Esophagus squamous epithelium (tissue), 4 donors: ENCODE measurements around the gene ADAMTS12.

Experiments used
- POLR2A ChIP-seq, 4 donors: fragments of 450-650 bp; IDR thresholded peaks; one replicate each; pipeline ENCODE4 v1.6.1; 2017; ENCODE audit warnings: antibody characterized with exemption in 4 of 4, mild to moderate bottlenecking in 4 of 4, moderate library complexity in 3 of 4
- TF ChIP-seq, protein P1 (sequence below), 6 experiments: fragments of 450-650 bp in 4 of 6; fragments of 200-600 bp in 2 of 6; sonication (generic) in 2 of 6; IDR thresholded peaks; one replicate each; pipeline ENCODE4 v1.5.1; 2016 to 2019; ENCODE audit warnings: antibody characterized with exemption in 6 of 6, mild to moderate bottlenecking in 4 of 6, moderate library complexity in 4 of 6

DNA sequence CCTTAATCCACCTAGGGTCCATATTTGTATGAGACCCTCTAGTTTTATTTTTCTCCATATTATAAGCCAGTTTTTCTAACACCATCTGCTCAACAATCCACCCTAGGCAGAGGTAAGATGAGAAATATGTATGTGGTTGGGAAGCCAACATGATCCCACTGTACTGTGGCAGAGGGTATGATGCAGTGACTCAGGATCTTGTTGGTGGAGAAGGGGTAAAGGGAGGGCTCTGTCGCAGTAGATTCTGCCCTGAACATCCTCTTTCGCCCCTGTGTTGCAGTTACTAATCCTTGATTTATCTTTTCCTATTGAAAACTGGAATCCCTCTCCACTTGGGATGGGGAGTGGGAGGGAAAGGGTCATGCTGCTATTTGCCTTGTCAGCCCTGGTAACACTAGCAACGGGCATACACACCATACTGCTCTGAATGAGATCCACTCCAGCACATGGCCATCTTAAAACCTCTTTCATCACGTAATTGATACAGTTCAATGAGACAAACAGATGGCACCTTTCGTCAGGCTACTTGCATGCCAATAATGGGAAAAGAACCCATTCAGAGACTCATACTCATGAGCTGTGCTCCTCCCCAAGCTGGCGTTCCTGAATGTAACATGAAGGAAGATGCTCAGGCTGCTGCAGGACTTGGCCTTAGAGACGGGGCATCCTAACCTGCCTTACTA is 63.0 kb downstream of the ADAMTS12 start:
- TF ChIP-seq, protein P1, sequence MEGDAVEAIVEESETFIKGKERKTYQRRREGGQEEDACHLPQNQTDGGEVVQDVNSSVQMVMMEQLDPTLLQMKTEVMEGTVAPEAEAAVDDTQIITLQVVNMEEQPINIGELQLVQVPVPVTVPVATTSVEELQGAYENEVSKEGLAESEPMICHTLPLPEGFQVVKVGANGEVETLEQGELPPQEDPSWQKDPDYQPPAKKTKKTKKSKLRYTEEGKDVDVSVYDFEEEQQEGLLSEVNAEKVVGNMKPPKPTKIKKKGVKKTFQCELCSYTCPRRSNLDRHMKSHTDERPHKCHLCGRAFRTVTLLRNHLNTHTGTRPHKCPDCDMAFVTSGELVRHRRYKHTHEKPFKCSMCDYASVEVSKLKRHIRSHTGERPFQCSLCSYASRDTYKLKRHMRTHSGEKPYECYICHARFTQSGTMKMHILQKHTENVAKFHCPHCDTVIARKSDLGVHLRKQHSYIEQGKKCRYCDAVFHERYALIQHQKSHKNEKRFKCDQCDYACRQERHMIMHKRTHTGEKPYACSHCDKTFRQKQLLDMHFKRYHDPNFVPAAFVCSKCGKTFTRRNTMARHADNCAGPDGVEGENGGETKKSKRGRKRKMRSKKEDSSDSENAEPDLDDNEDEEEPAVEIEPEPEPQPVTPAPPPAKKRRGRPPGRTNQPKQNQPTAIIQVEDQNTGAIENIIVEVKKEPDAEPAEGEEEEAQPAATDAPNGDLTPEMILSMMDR (IDR thresholded peaks at IDR 0.05), result no peak
- TF ChIP-seq POLR2A (IDR thresholded peaks at IDR 0.05), result no peak
